GM13977 (cell line): ENCODE results near the gene TVP23A.

Experiments
- DNase-seq: peaks from one replicate; pipeline ENCODE4 v3.0.0; 2012; ENCODE audit warnings: low spot score
- CTCF ChIP-seq: IDR thresholded peaks from 2 replicates; pipeline ENCODE4 v1.5.1; 2012; ENCODE audit warnings: mild to moderate bottlenecking, control low read depth; ENCODE audit not compliant: insufficient read depth; ENCODE audit errors: extremely low read depth, missing control alignments
- in situ Hi-C: fragments of 300-500 bp; cut with MboI; formaldehyde crosslinking; loops from one replicate; pipeline ENCODE4 v1.12.0; 2022; ENCODE audit warnings: low sequenced_read_pairs, low pct_unique_long_range_greater_than_20kb, mixed read lengths, inconsistent platforms; ENCODE audit not compliant: unreplicated experiment

Gene TVP23A

GRCh38 chr16:10765772-10766171 is 52.8 kb downstream of the TVP23A start:
- in situ Hi-C loops: no loop called here

GRCh38 chr16:10763456-10763855 is 55.1 kb downstream of the TVP23A start:
- DNase-seq: no peak
- in situ Hi-C loops: no loop called here
- no peak for TF ChIP-seq CTCF

More at GRCh38 chr16:10765772-10766171, 52.8 kb downstream of the TVP23A start:
- no peak for TF ChIP-seq CTCF
- DNase-seq: peak; percentile 64

GRCh38 chr16:10762336-10763016 is 56.1 kb downstream of the TVP23A start:
- no peak for DNase-seq
- in situ Hi-C loops: no loop called here
- no peak for TF ChIP-seq CTCF

GRCh38 chr16:10761373-10761772 is 57.2 kb downstream of the TVP23A start:
- in situ Hi-C loops: no loop called here
- DNase-seq: no peak
- no peak for TF ChIP-seq CTCF

- in situ Hi-C loops: no loop called here
- TF ChIP-seq CTCF: no peak
- DNase-seq: no peak
Observed at GRCh38 chr16:10760858-10761257, 57.7 kb downstream of the TVP23A start.

- DNase-seq: no peak
- in situ Hi-C loops: no loop called here
Observed at GRCh38 chr16:10756574-10756973, 62.0 kb downstream of the TVP23A start.

More at GRCh38 chr16:10756574-10756973, 62.0 kb downstream of the TVP23A start:
- no peak for TF ChIP-seq CTCF
